Caco-2 (cell line): ENCODE results near the gene DNAJB14. TPM values are rescaled to one million over a fixed set of nuclear protein-coding genes. Genes with fewer than 3 reads are reported as not detected.

Experiments
- BruUV-seq: library from RNA; stranded (reverse); fragments of 400-500 nt; replicated peaks from 2 replicates; lab custom pipeline; 2021; lab: Mats Ljungman, UMichigan
- CTCF ChIA-PET: fragments of 300-600 bp; sonication (Branson Sonifier 250); formaldehyde crosslinking; loops from one replicate; lab custom pipeline; 2022; ENCODE audit warnings: antibody characterized with exemption; lab: Charles Lee
- POLR2A ChIA-PET: fragments of 300-600 bp; sonication (Branson Sonifier 250); formaldehyde crosslinking; loops from one replicate; lab custom pipeline; 2022; ENCODE audit warnings: antibody characterized with exemption; lab: Charles Lee
- DNase-seq, 2 experiments: peaks; one replicate each; pipeline versions ENCODE4 v3.0.0 to v3.0.0-alpha.2; 2020 to 2022
- H3K27me3 ChIP-seq: replicated peaks from 2 replicates; pipeline ENCODE4 v1.6.0; 2011; ENCODE audit warnings: low read length; ENCODE audit not compliant: control insufficient read depth, insufficient read depth
- H3K36me3 ChIP-seq: 2 replicates; pipeline ENCODE4 v1.5.1; 2011; ENCODE audit warnings: low read length; ENCODE audit not compliant: control insufficient read depth, insufficient read depth
- H3K4me1 ChIP-seq: fragments of 250-450 bp; sonication (Bioruptor Pico); 2 replicates; pipeline ENCODE4 v1.5.1; 2020; ENCODE audit warnings: mild to moderate bottlenecking
- H3K4me3 ChIP-seq: 2 replicates; pipeline ENCODE4 v1.5.1; 2011; ENCODE audit warnings: low read depth, mild to moderate bottlenecking, control low read depth, low read length
- H3K9me3 ChIP-seq: fragments of 250-450 bp; sonication (Bioruptor Pico); 2 replicates; pipeline ENCODE4 v1.5.1; 2020; ENCODE audit warnings: mild to moderate bottlenecking, moderate library complexity
- H3K27ac Mint-ChIP-seq: one replicate; pipeline ENCODE4 v1.8.0; 2022; ENCODE audit warnings: mixed read lengths; ENCODE audit not compliant: unreplicated experiment
- H3K27me3 Mint-ChIP-seq: one replicate; pipeline ENCODE4 v1.8.0; 2022; ENCODE audit warnings: mixed read lengths; ENCODE audit not compliant: insufficient read depth, unreplicated experiment
- H3K36me3 Mint-ChIP-seq: one replicate; pipeline ENCODE4 v1.8.0; 2022; ENCODE audit warnings: mild to moderate bottlenecking, mixed read lengths; ENCODE audit not compliant: insufficient read depth, unreplicated experiment
- H3K4me1 Mint-ChIP-seq: one replicate; pipeline ENCODE4 v1.8.0; 2022; ENCODE audit warnings: low read depth, mixed read lengths; ENCODE audit not compliant: unreplicated experiment
- H3K4me3 Mint-ChIP-seq: one replicate; pipeline ENCODE4 v1.8.0; 2022; ENCODE audit warnings: mild to moderate bottlenecking, moderate library complexity, mixed read lengths; ENCODE audit not compliant: unreplicated experiment
- H3K9me3 Mint-ChIP-seq: one replicate; pipeline ENCODE4 v1.8.0; 2022; ENCODE audit warnings: mixed read lengths; ENCODE audit not compliant: unreplicated experiment
- CTCF ChIP-seq, 2 experiments: fragments of 200-600 bp in 1 of 2; IDR thresholded peaks; 1 replicate in 1 of 2; 2 replicates in 1 of 2; pipeline versions ENCODE4 v1.5.1 to v1.8.0; 2011 to 2022; ENCODE audit warnings: antibody characterized with exemption in 1 of 2, control low read depth in 1 of 2, inconsistent platforms in 1 of 2, low read depth in 1 of 2, low read length in 1 of 2, mild to moderate bottlenecking in 1 of 2, moderate library complexity in 1 of 2; ENCODE audit not compliant: insufficient read depth in 1 of 2, severe bottlenecking in 1 of 2, unreplicated experiment in 1 of 2
- intact Hi-C: fragments of 100-400 bp; cut with micrococcal nuclease; formaldehyde crosslinking; loops from one replicate; pipeline ENCODE4 v1.10.0; 2022; ENCODE audit not compliant: unreplicated experiment
- total RNA-seq: library from RNA; stranded (reverse); gene quantifications from 2 replicates; pipeline ENCODE4 v1.2.3, GENCODE V29; 2022

The DNAJB14 gene
- total RNA-seq, 1 experiment from 2014 or later = 37.3 TPM

- H3K4me3 ChIP-seq = no peak overlapping the region
- no peaks in the 10 kb centered on the region for H3K27me3 ChIP-seq
- no peak overlapping the region for H3K27ac Mint-ChIP-seq
- no peak overlapping the region for H3K4me3 Mint-ChIP-seq
- H3K36me3 ChIP-seq = no peaks in the 10 kb centered on the region
- intact Hi-C loops = no loop called here
- DNase-seq = no peak
- no peaks in the 10 kb centered on the region for H3K4me1 Mint-ChIP-seq
- H3K4me1 ChIP-seq = no peaks in the 10 kb centered on the region
- H3K9me3 Mint-ChIP-seq = no peaks in the 10 kb centered on the region
- no peak for TF ChIP-seq CTCF (IDR thresholded peaks at IDR 0.05; ENCODE audit: insufficient read depth in 1 of 2, low read depth in 1 of 2, low read length in 1 of 2, severe bottlenecking in 1 of 2, unreplicated experiment in 1 of 2)
- peaks cover 10% of the 10 kb centered on the region for H3K27me3 Mint-ChIP-seq
- BruUV-seq = no TSS peak
- CTCF ChIA-PET = no interaction called here
- H3K9me3 ChIP-seq = no peaks in the 10 kb centered on the region
- no peaks in the 10 kb centered on the region for H3K36me3 Mint-ChIP-seq
- POLR2A ChIA-PET = no interaction called here
These were observed 19.4 kb upstream of the DNAJB14 start for GRCh38 chr4:99965674-99966350.

GRCh38 chr4:99965173-99965572 lies 18.8 kb upstream of the DNAJB14 start:
- ChIA-PET CTCF (no interaction called here), POLR2A (no interaction called here)
- Histone ChIP-seq H3K27me3 (no peaks in the 10 kb centered on the region), H3K9me3 (no peaks in the 10 kb centered on the region), H3K4me3 (no peak overlapping the region), H3K4me1 (no peaks in the 10 kb centered on the region), H3K36me3 (no peaks in the 10 kb centered on the region)
- Mint-ChIP-seq H3K27ac (no peak overlapping the region), H3K4me1 (no peaks in the 10 kb centered on the region), H3K36me3 (no peaks in the 10 kb centered on the region), H3K9me3 (no peaks in the 10 kb centered on the region), H3K27me3 (peaks cover 10% of the 10 kb centered on the region), H3K4me3 (no peak overlapping the region)
- BruUV-seq = no TSS peak
- DNase-seq = no peak
- intact Hi-C loops = no loop called here
- no peak for TF ChIP-seq CTCF (IDR thresholded peaks at IDR 0.05; ENCODE audit: insufficient read depth in 1 of 2, low read depth in 1 of 2, low read length in 1 of 2, severe bottlenecking in 1 of 2, unreplicated experiment in 1 of 2)

GRCh38 chr4:99961711-99962110 lies 15.3 kb upstream of the DNAJB14 start:
- Mint-ChIP-seq H3K27ac (no peak overlapping the region), H3K27me3 (peaks cover 6% of the 10 kb centered on the region), H3K4me3 (no peak overlapping the region), H3K36me3 (no peaks in the 10 kb centered on the region), H3K4me1 (no peaks in the 10 kb centered on the region), H3K9me3 (peaks cover 10% of the 10 kb centered on the region)
- Histone ChIP-seq H3K36me3 (no peaks in the 10 kb centered on the region), H3K4me3 (no peak overlapping the region), H3K27me3 (no peaks in the 10 kb centered on the region), H3K9me3 (no peaks in the 10 kb centered on the region), H3K4me1 (no peaks in the 10 kb centered on the region)
- CTCF ChIA-PET = no interaction called here
- intact Hi-C loops = no loop called here
- TF ChIP-seq CTCF (IDR thresholded peaks at IDR 0.05; ENCODE audit: insufficient read depth in 1 of 2, low read depth in 1 of 2, low read length in 1 of 2, severe bottlenecking in 1 of 2, unreplicated experiment in 1 of 2) = no peak
- no TSS peak for BruUV-seq
- no peak for DNase-seq
- POLR2A ChIA-PET = no interaction called here
